Measurements from ENCODE around the gene MYL12B. TPM values are rescaled to one million over a fixed set of nuclear protein-coding genes. Genes with fewer than 3 reads are reported as not detected.

Gene MYL12B
- total RNA-seq, 1 donor: 415 TPM

DNA sequence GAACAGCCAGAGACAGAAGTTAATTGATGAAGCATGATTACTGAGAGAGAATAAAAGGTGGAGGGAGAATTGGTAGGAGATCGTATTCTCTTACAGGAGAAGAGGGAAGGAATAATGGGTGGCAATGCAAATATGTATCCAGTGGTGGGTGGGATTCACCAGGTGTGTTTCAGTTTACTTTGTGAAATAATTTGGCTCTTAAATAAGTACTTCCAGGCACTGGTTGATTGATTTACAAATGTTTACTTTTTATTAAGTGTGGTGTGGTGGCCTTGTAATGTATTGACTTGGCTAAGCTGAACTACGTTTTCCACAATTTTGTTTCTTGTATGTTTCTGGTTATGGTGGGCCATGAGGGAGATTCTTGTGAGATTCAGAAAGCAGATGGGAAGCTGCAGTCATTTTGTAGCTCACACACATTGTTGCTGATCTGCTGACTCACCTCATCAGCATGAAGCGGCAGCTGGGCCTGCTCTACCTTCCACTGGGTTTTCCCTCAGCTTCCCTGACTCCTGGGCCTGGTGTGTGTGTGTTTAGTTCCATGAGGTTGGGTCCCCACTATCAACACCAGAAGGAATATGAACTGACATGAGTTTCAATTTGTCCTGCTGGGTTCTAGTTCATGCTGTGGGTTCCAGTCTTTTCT lies 32.6 kb downstream of the MYL12B start:
- TF ChIP-seq, protein P1, sequence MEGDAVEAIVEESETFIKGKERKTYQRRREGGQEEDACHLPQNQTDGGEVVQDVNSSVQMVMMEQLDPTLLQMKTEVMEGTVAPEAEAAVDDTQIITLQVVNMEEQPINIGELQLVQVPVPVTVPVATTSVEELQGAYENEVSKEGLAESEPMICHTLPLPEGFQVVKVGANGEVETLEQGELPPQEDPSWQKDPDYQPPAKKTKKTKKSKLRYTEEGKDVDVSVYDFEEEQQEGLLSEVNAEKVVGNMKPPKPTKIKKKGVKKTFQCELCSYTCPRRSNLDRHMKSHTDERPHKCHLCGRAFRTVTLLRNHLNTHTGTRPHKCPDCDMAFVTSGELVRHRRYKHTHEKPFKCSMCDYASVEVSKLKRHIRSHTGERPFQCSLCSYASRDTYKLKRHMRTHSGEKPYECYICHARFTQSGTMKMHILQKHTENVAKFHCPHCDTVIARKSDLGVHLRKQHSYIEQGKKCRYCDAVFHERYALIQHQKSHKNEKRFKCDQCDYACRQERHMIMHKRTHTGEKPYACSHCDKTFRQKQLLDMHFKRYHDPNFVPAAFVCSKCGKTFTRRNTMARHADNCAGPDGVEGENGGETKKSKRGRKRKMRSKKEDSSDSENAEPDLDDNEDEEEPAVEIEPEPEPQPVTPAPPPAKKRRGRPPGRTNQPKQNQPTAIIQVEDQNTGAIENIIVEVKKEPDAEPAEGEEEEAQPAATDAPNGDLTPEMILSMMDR (IDR thresholded peaks at IDR 0.05; ENCODE audit: insufficient read depth, low read length): no peak
- no peak overlapping the region for H3K4me3 ChIP-seq (ENCODE audit: low read depth, low read length)
- peak; percentile 67 for DNase-seq (ENCODE audit: low read depth)

- H3K4me3 ChIP-seq (ENCODE audit: low read depth, low read length): peak overlapping the region; percentile 71
- DNase-seq (ENCODE audit: low read depth): peak; percentile 90
- TF ChIP-seq, protein P1 (IDR thresholded peaks at IDR 0.05; ENCODE audit: insufficient read depth, low read length): no peak
These were observed 35.4 kb downstream of the MYL12B start for GRCh38 chr18:3297025-3297984.

- H3K4me3 ChIP-seq (ENCODE audit: low read depth, low read length): no peak overlapping the region
- TF ChIP-seq, protein P1 (IDR thresholded peaks at IDR 0.05; ENCODE audit: insufficient read depth, low read length): no peak
- DNase-seq (ENCODE audit: low read depth): no peak
These were observed 42.9 kb downstream of the MYL12B start for GRCh38 chr18:3304832-3305231.

- TF ChIP-seq, protein P1 (IDR thresholded peaks at IDR 0.05; ENCODE audit: insufficient read depth, low read length): no peak
- peak; percentile 98 for DNase-seq (ENCODE audit: low read depth)
- no peak overlapping the region for H3K4me3 ChIP-seq (ENCODE audit: low read depth, low read length)
These were observed 43.4 kb downstream of the MYL12B start for GRCh38 chr18:3305354-3305762.

- TF ChIP-seq, protein P1 (IDR thresholded peaks at IDR 0.05; ENCODE audit: insufficient read depth, low read length): no peak
- DNase-seq (ENCODE audit: low read depth): peak; percentile 51
- no peak overlapping the region for H3K4me3 ChIP-seq (ENCODE audit: low read depth, low read length)
These were observed 44.0 kb downstream of the MYL12B start for GRCh38 chr18:3305933-3306332.

DNA sequence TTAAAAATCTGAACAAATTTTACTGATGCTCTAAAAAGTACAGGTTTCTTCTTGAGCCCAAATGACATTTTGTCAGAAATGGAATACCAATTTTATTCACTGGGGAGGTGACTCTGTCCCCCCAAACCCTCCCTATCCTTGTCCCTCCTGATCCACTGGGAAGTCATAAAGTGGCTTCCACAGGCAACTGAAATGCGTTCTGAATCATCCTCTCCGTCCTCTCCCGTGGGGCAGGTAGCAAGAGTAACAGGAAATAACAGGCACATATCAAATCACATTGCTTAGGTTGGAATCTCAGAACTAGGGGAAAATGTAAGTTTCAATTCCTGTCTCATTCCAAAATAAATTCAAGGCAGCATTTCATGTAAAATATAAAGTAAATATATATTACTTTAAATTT lies 44.5 kb downstream of the MYL12B start:
- DNase-seq (ENCODE audit: low read depth): no peak
- H3K4me3 ChIP-seq (ENCODE audit: low read depth, low read length): no peak overlapping the region
- TF ChIP-seq, protein P1 (IDR thresholded peaks at IDR 0.05; ENCODE audit: insufficient read depth, low read length): no peak

All from fibroblast of the aortic adventitia (primary cell).